OCI-LY7 (cell line): Measurements from ENCODE around the gene AFF2. TPM values are rescaled to one million over a fixed set of nuclear protein-coding genes. Genes with fewer than 3 reads are reported as not detected.

Experiments
- BruUV-seq: library from RNA; stranded (reverse); fragments of 400-500 nt; replicated peaks from 2 replicates; lab custom pipeline; 2021; lab: Mats Ljungman, UMichigan
- CTCF ChIA-PET: fragments of 300-600 bp; sonication (Branson Sonifier 250); formaldehyde crosslinking; loops from one replicate; lab custom pipeline; 2022; ENCODE audit warnings: antibody characterized with exemption; ENCODE audit not compliant: unreplicated experiment; lab: Charles Lee
- POLR2A ChIA-PET: fragments of 300-600 bp; sonication (Branson Sonifier 250); formaldehyde crosslinking; loops from one replicate; lab custom pipeline; 2022; ENCODE audit warnings: antibody characterized with exemption; lab: Charles Lee
- DNase-seq: peaks from one replicate; pipeline ENCODE4 v3.0.0-alpha.2; 2015; ENCODE audit warnings: low spot score
- H2AFZ ChIP-seq: fragments of 200-600 bp; sonication (generic), shearing (Covaris generic); 2 replicates; pipeline ENCODE4 v1.6.1; 2014; ENCODE audit warnings: mild to moderate bottlenecking, antibody characterized with exemption, low read length, moderate library complexity
- H3K27ac ChIP-seq: fragments of 200-600 bp; sonication (generic); 2 replicates; pipeline ENCODE4 v1.5.1; 2014; ENCODE audit warnings: mixed run types, low read depth, mild to moderate bottlenecking, moderate library complexity, low read length, inconsistent platforms; ENCODE audit not compliant: poor library complexity, severe bottlenecking
- H3K36me3 ChIP-seq: fragments of 200-600 bp; sonication (generic); 2 replicates; pipeline ENCODE4 v1.6.1; 2014; ENCODE audit warnings: mild to moderate bottlenecking, antibody characterized with exemption, low read length, moderate library complexity, mixed read lengths; ENCODE audit not compliant: insufficient read depth
- H3K4me1 ChIP-seq: fragments of 200-600 bp; sonication (generic); 2 replicates; pipeline ENCODE4 v1.5.1; 2014; ENCODE audit warnings: mild to moderate bottlenecking, low read length; ENCODE audit not compliant: insufficient read depth, poor library complexity, severe bottlenecking
- H3K4me2 ChIP-seq: fragments of 200-600 bp; sonication (generic); 2 replicates; pipeline ENCODE4 v1.6.1; 2014; ENCODE audit warnings: mild to moderate bottlenecking, low read length
- H3K4me3 ChIP-seq: fragments of 200-600 bp; sonication (generic); 2 replicates; pipeline ENCODE4 v1.5.1; 2014; ENCODE audit warnings: mild to moderate bottlenecking, low read depth, low read length; ENCODE audit not compliant: poor library complexity, severe bottlenecking
- H3K79me2 ChIP-seq: fragments of 200-600 bp; sonication (generic); 2 replicates; pipeline ENCODE4 v1.6.1; 2016; ENCODE audit warnings: low read depth, mild to moderate bottlenecking, low read length, moderate library complexity, mixed read lengths; ENCODE audit not compliant: insufficient read depth
- H3K9me2 ChIP-seq: fragments of 200-600 bp; sonication (generic); 2 replicates; pipeline ENCODE4 v1.6.1; 2016; ENCODE audit warnings: mild to moderate bottlenecking, low read length, mixed read lengths; ENCODE audit not compliant: insufficient read depth
- H3K9me3 ChIP-seq: fragments of 200-600 bp; sonication (generic); 2 replicates; pipeline ENCODE4 v1.6.1; 2014; ENCODE audit warnings: mild to moderate bottlenecking, mixed run types, low read length, mixed read lengths
- H4K20me1 ChIP-seq: fragments of 200-600 bp; sonication (generic); 2 replicates; pipeline ENCODE4 v1.6.1; 2014; ENCODE audit warnings: mild to moderate bottlenecking, antibody characterized with exemption, low read length, moderate library complexity, mixed read lengths; ENCODE audit not compliant: insufficient read depth
- EZH2phosphoT487 ChIP-seq: fragments of 200-600 bp; sonication (generic); IDR thresholded peaks from 2 replicates; pipeline ENCODE4 v1.6.1; 2018; ENCODE audit warnings: low read depth, borderline replicate concordance, mild to moderate bottlenecking, mixed run types, antibody characterized with exemption, low read length, moderate library complexity, mixed read lengths
- intact Hi-C: fragments of 100-400 bp; cut with micrococcal nuclease; formaldehyde crosslinking; loops from one replicate; pipeline ENCODE4 v1.10.0; 2022; ENCODE audit not compliant: unreplicated experiment
- total RNA-seq, 2 experiments: library from RNA; depleted of rRNA in 1 of 2; stranded (reverse); fragments of >200 nt in 1 of 2; shearing (Covaris generic) in 1 of 2; gene quantifications; 2 replicates each; pipeline ENCODE4 v1.2.3, GENCODE V29; 2014 to 2022
- TF ChIP-seq, protein P1 (sequence below): fragments of 200-600 bp; sonication (generic); conservative IDR thresholded peaks from 2 replicates; pipeline ENCODE4 v1.5.1; 2014; ENCODE audit warnings: mild to moderate bottlenecking, antibody characterized with exemption, low read length, moderate library complexity, mixed read lengths

The AFF2 gene
- total RNA-seq, 2 experiments from 2014 or later = 102 to 106 TPM

DNA sequence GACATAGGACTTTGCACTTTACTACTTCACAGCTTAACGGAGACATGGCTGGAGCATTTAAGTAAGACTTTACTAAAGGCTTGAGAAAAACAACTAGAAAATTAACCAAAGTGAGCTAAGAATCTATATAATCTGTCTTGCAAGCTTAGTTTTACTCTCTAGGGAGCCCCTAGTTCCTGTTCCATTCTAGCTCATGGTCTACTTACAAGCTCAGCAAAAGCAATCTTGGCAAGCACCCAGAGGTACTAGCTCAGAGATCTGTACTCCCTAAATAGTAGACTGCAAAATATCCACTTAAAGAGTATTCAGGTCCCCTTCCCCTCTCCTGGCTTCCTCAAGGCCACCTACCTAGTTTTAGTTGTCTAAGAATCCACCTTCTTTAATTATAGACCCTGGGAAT is 535.7 kb downstream of the AFF2 start:
- CTCF ChIA-PET = no interaction called here
- POLR2A ChIA-PET = interaction anchor here (0.5 kb wide), 1 partner anchor 83 kb away, joined by 3 read pairs; no protein-coding TSS in a partner anchor
- H3K4me2 ChIP-seq = no peak overlapping the region

DNA sequence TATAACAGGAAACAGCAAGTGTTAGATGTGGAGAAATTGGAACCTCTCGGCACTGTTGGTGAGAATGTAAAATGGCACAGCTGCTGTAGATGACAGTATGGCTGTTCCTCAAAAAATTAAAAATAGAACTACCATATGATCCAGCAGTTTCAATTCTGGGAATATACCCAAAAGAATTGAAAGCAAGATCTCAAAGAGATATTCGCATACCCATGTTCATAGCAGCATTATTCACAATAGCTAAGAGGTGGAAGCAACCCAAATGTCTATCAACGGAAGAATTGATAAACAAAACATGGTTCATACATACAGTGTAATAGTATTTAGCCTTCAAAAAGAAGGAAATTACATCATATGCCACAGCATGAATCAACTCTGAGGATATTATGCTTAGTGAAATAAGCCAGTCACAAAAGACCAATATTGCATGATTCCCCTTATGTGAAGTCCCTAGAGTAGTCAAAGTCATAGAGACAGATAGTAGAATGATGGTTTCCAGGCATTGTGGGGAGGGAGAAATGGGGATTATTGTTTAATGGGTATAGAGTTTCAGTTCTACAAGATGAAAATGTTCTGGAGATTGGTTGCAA is 537.0 kb downstream of the AFF2 start:
- intact Hi-C loops = no loop called here
- no peak overlapping the region for H3K4me3 ChIP-seq
- POLR2A ChIA-PET = no interaction called here
- H3K79me2 ChIP-seq = no peaks in the 10 kb centered on the region
- no peaks in the 10 kb centered on the region for H3K9me3 ChIP-seq
- H3K4me2 ChIP-seq = no peak overlapping the region
- H3K36me3 ChIP-seq = no peaks in the 10 kb centered on the region
- no peak for DNase-seq
- no peak overlapping the region for H2AFZ ChIP-seq
- BruUV-seq = no TSS peak
- H3K9me2 ChIP-seq = no peaks in the 10 kb centered on the region
- CTCF ChIA-PET = no interaction called here
- no peaks in the 10 kb centered on the region for H3K4me1 ChIP-seq
- no peak overlapping the region for H3K27ac ChIP-seq
- H4K20me1 ChIP-seq = no peaks in the 10 kb centered on the region
- TF ChIP-seq EZH2phosphoT487 = no peak
- TF ChIP-seq, protein P1, sequence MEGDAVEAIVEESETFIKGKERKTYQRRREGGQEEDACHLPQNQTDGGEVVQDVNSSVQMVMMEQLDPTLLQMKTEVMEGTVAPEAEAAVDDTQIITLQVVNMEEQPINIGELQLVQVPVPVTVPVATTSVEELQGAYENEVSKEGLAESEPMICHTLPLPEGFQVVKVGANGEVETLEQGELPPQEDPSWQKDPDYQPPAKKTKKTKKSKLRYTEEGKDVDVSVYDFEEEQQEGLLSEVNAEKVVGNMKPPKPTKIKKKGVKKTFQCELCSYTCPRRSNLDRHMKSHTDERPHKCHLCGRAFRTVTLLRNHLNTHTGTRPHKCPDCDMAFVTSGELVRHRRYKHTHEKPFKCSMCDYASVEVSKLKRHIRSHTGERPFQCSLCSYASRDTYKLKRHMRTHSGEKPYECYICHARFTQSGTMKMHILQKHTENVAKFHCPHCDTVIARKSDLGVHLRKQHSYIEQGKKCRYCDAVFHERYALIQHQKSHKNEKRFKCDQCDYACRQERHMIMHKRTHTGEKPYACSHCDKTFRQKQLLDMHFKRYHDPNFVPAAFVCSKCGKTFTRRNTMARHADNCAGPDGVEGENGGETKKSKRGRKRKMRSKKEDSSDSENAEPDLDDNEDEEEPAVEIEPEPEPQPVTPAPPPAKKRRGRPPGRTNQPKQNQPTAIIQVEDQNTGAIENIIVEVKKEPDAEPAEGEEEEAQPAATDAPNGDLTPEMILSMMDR = no peak

More for the DNA sequence above, 535.7 kb downstream of the AFF2 start:
- Histone ChIP-seq H3K9me2 (no peaks in the 10 kb centered on the region), H3K9me3 (no peaks in the 10 kb centered on the region), H3K36me3 (no peaks in the 10 kb centered on the region), H4K20me1 (no peaks in the 10 kb centered on the region), H3K4me3 (no peak overlapping the region), H2AFZ (no peak overlapping the region), H3K27ac (no peak overlapping the region), H3K79me2 (no peaks in the 10 kb centered on the region), H3K4me1 (no peaks in the 10 kb centered on the region)
- no TSS peak for BruUV-seq
- TF ChIP-seq, protein P1 = no peak
- TF ChIP-seq EZH2phosphoT487 = no peak
- intact Hi-C loops = no loop called here
- DNase-seq = no peak

DNA sequence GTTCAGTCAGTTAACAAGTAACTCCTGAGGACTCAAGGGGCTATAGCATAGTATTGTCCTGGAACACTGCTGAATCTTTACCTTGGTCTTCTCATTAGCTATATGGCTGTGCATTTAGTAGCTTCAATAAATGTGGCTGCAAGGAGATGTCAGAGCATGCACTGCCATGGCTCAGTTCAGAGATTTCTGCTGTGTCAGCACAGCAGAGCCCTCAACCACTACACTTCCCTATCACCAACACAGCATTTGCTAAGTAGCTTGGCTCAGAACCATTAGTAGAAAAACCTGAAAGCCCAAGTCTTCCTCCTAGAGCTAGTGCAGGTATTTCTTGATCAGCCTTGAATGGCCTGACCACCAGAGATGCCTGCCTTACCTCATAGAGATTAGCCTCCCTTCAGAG is 538.6 kb downstream of the AFF2 start:
- Histone ChIP-seq H4K20me1 (no peaks in the 10 kb centered on the region), H3K4me1 (no peaks in the 10 kb centered on the region), H3K79me2 (no peaks in the 10 kb centered on the region), H3K9me2 (no peaks in the 10 kb centered on the region), H3K9me3 (no peaks in the 10 kb centered on the region), H2AFZ (no peak overlapping the region), H3K4me3 (no peak overlapping the region), H3K4me2 (no peak overlapping the region), H3K27ac (no peak overlapping the region), H3K36me3 (no peaks in the 10 kb centered on the region)
- intact Hi-C loops = no loop called here
- ChIA-PET CTCF (no interaction called here), POLR2A (no interaction called here)
- no peak for DNase-seq
- TF ChIP-seq EZH2phosphoT487 = no peak
- TF ChIP-seq, protein P1 = no peak
- BruUV-seq = no TSS peak
